ENCODE data around the gene TMEM271.

Gene TMEM271

GRCh38 chr4:604131-604530, 28.0 kb upstream of the TMEM271 start:
- POLR2A ChIA-PET: no interaction called here
- TF ChIP-seq FOXA1 (IDR thresholded peaks at IDR 0.05): no peak
- no peak for TF ChIP-seq ZNF384 (IDR thresholded peaks at IDR 0.05)
- TF ChIP-seq SUZ12 (IDR thresholded peaks at IDR 0.05): no peak
- no peak for TF ChIP-seq TARDBP (IDR thresholded peaks at IDR 0.05)
- CTCF ChIA-PET: interaction anchor here (0.6 kb wide), 1 partner anchor 70 kb away, joined by 3 read pairs; the partner anchor contains the start of gene ATP5ME
- DNase-seq (ENCODE audit: extremely low spot score): no peak

GRCh38 chr4:602559-602942, 26.5 kb upstream of the TMEM271 start:
- POLR2A ChIA-PET: interaction anchor here (0.7 to 1.3 kb wide), 3 partner anchors 16 to 73 kb away, joined by 3 to 9 read pairs (median 3); partner anchors contain the start of gene MYL5
- CTCF ChIA-PET: interaction anchor here (0.5 to 0.9 kb wide), 4 partner anchors 11 to 81 kb away, joined by 3 to 4 read pairs (median 3); no protein-coding TSS in a partner anchor
- TF ChIP-seq PKNOX1 (IDR thresholded peaks at IDR 0.05) (0 out of 2 replicates have a peak, but pooled peaks have one; percentile 4), ELF4 (IDR thresholded peaks at IDR 0.05) (no peak), NFRKB (IDR thresholded peaks at IDR 0.05) (no peak)
- peak; percentile 80 for DNase-seq (ENCODE audit: extremely low spot score)

- TF ChIP-seq SP1 (IDR thresholded peaks at IDR 0.05) (no peak), ARNT (IDR thresholded peaks at IDR 0.05) (no peak), TARDBP (IDR thresholded peaks at IDR 0.05) (no peak), CTBP1 (IDR thresholded peaks at IDR 0.05; ENCODE audit: borderline replicate concordance) (no peak), FOXK2 (IDR thresholded peaks at IDR 0.05) (no peak), LEF1 (IDR thresholded peaks at IDR 0.05; ENCODE audit: borderline replicate concordance) (no peak), BHLHE40 (IDR thresholded peaks at IDR 0.05; ENCODE audit: borderline replicate concordance) (no peak)
- no peak for DNase-seq (ENCODE audit: extremely low spot score)
- ChIA-PET POLR2A (interaction anchor here (1.3 to 1.7 kb wide), 2 partner anchors 15 to 73 kb away, joined by 3 to 9 read pairs; partner anchors contain the start of gene MYL5), CTCF (interaction anchor here (0.7 kb wide), 1 partner anchor 41 kb away, joined by 3 read pairs; no protein-coding TSS in a partner anchor)
These were observed 25.8 kb upstream of the TMEM271 start for GRCh38 chr4:601612-602558.

GRCh38 chr4:600850-601515, 24.9 kb upstream of the TMEM271 start:
- POLR2A ChIA-PET: interaction anchor here (1.7 kb wide), 1 partner anchor 14 kb away, joined by 3 read pairs; no protein-coding TSS in a partner anchor
- DNase-seq (ENCODE audit: extremely low spot score): no peak
- TF ChIP-seq NFRKB (IDR thresholded peaks at IDR 0.05) (no peak), FOXK2 (IDR thresholded peaks at IDR 0.05) (no peak), FOXA1 (IDR thresholded peaks at IDR 0.05) (no peak), FOXM1 (IDR thresholded peaks at IDR 0.05; ENCODE audit: borderline replicate concordance) (no peak), SUZ12 (IDR thresholded peaks at IDR 0.05) (no peak)
- CTCF ChIA-PET: interaction anchor here (0.6 to 0.7 kb wide), 2 partner anchors 42 to 65 kb away, joined by 3 read pairs; no protein-coding TSS in a partner anchor

- TF ChIP-seq SUZ12 (IDR thresholded peaks at IDR 0.05) (no peak), CTBP1 (IDR thresholded peaks at IDR 0.05; ENCODE audit: borderline replicate concordance) (no peak), NFRKB (IDR thresholded peaks at IDR 0.05) (no peak), PKNOX1 (IDR thresholded peaks at IDR 0.05) (no peak), FOXA1 (IDR thresholded peaks at IDR 0.05) (no peak), FOXM1 (IDR thresholded peaks at IDR 0.05; ENCODE audit: borderline replicate concordance) (no peak), FOXK2 (IDR thresholded peaks at IDR 0.05) (no peak), LEF1 (IDR thresholded peaks at IDR 0.05; ENCODE audit: borderline replicate concordance) (no peak)
- ChIA-PET POLR2A (interaction anchor here (1.7 kb wide), 1 partner anchor 14 kb away, joined by 3 read pairs; no protein-coding TSS in a partner anchor), CTCF (no interaction called here)
- no peak for DNase-seq (ENCODE audit: extremely low spot score)
These were observed 24.1 kb upstream of the TMEM271 start for GRCh38 chr4:600166-600565.

- no peak for DNase-seq (ENCODE audit: extremely low spot score)
- ChIA-PET CTCF (no interaction called here), POLR2A (no interaction called here)
- TF ChIP-seq SUZ12 (IDR thresholded peaks at IDR 0.05) (no peak), ZNF384 (IDR thresholded peaks at IDR 0.05) (no peak), LEF1 (IDR thresholded peaks at IDR 0.05; ENCODE audit: borderline replicate concordance) (no peak), ELF4 (IDR thresholded peaks at IDR 0.05) (no peak), PKNOX1 (IDR thresholded peaks at IDR 0.05) (no peak), FOXA1 (IDR thresholded peaks at IDR 0.05) (no peak), ARNT (IDR thresholded peaks at IDR 0.05) (no peak), TARDBP (IDR thresholded peaks at IDR 0.05) (no peak), BHLHE40 (IDR thresholded peaks at IDR 0.05; ENCODE audit: borderline replicate concordance) (no peak)
These were observed 22.8 kb upstream of the TMEM271 start for GRCh38 chr4:598925-599324.
